Measurements from ENCODE around the gene TERB2.
"Not testable (repeated sequence)": the region's sequence is repeated elsewhere in the genome, so short reads cannot be mapped to it uniquely, and the experiment has no call there.

The TERB2 gene

DNA sequence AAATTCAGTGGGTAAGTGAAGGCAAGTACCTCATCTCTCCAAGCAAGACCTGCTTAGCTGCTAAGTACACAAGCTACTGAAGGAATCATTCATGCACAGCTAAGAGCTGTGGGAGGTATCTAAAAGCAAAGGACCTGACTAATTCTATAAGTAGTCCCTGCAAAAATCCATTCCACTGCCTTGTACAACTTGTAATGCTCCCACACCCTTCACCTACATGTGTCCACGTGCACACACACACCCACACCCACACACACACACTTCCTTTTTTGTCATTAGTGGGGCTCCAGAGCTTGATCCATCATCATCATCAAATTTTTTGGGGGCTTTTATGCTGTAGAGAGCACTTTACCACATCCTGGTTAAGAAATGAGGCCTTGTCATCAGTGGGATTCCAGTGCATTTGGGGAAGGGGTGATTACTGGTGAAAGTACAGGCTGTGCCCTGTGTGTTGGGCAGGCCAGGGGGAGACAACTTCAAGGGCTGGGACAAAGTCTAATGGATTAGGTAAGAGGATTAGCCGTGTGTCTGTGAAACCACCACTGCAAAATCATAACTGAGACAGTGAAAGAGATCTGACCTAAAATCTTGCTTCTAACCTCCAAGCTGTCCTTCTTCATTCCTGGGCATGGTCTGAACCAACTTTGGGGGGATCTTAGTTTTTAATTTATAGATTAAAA is 47.4 kb downstream of the TERB2 start:
- DNase-seq: not testable (repeated sequence)

DNA sequence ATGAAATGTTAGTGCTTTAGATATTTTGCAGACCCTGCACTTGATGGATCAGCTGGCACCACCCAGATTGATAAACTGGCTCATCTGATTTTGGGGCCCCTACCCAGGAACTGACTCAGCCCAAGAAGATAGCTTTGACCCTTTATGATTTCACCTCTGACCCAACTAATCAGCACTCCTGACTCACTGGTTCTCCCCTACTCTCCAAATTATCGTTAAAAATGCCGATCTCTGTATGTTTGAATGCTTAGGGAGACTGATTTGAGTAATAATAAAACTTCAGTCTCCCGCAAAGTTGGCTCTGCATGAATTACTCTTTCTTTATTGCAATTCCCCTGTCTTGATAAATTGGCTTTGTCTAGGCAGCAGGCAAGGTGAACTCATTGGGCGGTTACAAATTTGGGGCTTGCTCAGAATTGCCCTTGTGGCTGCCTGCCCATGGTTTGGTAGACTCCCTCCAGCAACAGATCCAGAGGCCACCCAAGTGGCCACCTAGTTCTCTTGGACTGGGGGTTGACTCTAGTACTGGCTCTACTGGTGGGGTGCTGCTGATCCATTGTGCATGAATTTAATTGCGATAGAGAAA is 48.2 kb downstream of the TERB2 start:
- DNase-seq: not testable (repeated sequence)

DNA sequence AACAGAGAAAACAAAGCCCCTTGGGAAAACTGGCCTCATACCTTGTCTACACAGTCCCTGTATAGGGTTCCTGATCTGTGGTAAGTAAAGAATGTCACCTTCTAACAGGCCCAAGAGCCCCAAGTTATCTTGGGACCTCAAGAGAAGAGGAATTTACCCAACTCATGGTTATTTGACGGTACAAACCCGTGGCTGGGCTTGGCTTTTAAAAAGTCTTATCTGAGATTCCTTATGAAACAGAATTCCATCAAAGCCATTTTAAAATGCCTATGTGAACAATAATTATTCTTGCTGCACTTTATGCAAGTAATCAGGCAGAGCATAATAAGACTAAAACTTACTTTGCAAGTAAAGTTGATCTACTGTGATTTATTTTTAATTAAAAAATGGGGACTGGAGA is 52.6 kb downstream of the TERB2 start:
- no peak for DNase-seq

DNA sequence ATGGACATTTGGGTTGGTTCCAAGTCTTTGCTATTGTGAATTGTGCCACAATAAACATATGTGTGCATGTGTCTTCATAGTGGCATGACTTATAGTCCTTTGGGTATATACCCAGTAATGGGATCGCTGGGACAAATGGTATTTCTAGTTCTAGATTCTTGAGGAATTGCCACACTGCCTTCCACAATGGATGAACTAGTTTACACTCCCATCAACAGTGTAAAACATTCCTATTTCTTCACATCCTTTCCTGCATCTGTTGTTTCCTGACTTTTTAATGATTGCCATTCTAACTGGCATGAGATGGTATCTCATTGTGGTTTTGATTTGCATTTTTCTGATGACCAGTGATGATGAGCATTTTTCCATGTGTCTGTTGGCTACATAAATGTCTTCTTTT is 58.6 kb downstream of the TERB2 start:
- DNase-seq: not testable (repeated sequence)

DNA sequence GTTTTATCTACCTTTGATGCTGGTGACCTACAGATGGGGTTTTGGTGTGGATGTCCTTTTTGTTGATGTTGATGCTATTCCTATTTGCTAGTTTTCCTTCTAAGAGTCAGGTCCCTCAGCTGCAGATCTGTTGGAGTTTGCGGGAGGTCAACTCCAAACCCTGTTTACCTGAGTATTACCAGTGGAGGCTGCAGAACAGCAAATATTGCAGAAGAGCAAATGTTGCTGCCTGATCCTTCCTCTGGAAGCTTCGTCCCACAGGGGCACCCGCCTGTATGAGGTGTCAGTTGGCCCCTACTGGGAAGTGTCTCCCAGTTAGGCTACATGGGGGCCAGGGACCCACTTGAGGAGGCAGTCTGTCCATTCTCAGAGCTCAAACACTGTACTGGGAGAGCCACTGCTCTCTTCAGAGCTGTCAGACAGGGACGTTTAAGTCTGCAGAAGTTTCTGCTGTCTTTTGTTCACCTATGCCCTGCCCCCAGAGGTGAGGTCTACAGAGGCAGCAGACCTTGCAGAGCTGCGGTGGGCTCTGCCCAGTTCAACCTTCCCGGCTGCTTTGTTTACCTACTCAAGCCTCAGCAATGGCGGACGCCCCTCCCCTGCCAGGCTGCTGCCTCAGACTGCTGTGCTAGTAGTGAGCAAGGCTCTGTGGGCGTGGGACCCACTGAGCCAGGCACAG is 63.9 kb downstream of the TERB2 start:
- DNase-seq: not testable (repeated sequence)

DNA sequence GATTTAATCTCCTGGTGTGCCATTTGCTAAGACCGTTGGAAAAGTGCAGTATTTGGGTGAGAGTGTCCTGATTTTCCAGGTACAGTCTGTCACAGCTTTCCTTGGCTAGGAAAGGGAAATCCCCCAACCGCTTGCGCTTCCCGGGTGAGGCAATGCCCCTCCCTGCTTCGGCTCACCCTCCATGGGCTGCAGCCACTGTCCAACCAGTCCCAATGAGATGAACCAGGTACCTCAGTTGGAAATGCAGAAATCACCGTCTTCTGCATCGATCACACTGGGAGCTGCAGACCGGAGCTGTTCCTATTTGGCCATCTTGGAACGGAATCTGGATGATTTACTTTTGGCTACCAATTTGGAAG is 64.4 kb downstream of the TERB2 start:
- DNase-seq: not testable (repeated sequence)

DNA sequence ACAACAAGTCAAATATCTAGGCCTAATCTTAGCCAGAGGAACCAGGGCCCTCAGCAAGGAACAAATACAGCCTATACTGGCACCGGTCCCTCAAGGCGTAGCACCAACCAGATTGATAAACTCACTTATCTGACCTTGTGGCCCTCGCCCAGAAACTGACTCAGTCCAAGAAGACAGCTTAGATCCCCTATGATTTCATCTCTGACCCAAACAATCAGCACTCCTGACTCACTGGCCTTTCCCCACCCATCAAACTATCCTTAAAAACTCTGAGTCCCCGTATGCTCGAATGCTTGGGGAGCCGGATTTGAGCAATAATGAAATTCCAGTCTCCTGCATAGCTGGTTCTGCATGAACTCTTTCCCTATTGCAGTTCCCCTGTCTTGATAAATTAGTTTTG is 64.9 kb downstream of the TERB2 start:
- no peak for DNase-seq

DNA sequence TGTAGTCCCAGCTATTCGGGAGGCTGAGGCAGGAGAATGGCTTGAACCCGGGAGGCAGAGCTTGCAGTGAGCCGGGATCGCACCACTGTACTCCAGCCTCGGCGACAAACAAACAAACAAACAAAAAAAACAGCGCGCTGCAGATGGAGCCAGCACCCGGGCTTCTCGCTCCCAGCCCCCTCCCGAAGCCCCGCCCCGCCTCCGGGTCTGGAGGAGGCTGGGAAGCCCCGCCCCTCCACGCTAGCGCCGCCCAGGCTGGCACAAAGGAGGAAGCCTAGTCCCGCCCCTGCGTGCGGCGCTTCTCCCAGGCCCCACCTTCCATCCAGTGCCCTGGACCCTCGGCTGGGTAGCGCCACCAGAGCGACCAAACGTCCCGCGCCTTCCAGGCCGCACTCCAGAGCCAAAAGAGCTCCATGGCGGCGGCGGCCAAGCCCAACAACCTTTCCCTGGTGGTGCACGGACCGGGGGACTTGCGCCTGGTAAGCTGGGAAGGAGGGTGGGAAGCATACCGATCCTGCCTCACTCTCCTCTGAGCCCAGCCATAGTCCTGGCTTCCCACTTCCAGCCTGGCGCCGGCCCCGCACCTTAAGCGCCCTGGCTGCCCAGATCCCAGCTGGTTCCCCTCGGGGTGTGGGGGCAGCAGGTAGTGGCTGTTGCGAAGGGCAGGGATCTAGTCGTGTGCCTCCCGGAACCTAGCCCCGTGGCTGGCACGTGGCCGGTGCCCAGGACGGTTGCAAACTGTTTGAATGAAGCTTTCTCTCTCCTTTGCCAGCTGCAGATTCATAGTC is 66.6 kb downstream of the TERB2 start, which contains the start of gene SORD:
Gene SORD (plus strand): TSS at position 325 of the 788 bp plus-strand sequence. CDS start 89 bp downstream, at position 414.
- DNase-seq: peak; percentile 94

DNA sequence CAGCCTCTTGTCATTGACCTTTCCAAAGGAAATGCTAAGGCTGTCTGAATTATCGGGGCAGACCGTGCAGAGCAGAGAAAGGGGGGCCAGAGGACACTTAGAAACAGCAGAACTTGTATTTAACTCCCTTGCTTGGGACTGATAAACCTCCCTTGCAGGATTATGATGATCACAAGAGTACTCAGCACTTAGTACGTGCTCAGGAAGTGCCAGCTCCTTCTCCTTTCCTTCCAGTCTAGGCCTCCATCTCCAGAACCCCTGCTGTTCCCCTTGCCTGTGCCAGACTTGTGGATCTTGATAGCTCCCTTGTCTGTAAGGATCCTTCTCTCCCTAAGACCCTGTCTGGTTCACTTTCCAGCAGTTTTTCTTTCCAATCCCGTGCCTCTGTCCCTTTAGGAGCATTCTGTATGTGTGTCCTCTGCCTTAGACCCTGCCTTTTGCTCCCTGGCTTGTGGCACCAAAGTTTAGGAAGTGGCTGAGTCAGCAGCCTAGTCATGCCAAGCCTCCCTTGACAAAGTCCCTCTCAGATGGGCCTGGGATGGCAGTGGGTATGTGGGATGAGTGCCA is 67.3 kb downstream of the TERB2 start:
- no peak for DNase-seq

DNA sequence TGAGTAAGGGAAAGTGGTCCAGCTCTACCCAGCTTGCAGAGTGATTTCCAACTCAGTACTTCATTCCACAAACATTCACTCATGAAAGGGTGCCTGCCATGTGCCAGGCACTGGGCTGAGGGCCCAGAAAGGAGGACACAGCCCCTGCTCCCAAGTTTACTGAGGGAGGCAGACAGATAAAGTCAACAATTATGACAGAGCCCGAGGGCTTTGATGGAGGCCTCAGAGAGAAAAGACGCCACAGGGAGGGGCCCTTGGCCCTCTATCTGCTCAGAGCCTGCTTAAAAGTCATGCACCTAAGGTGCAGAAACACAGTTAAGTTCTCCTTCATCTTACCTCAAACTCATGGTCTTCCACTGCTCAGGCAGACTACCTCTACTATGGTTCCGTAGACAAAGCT is 68.2 kb downstream of the TERB2 start:
- not testable (repeated sequence) for DNase-seq

DNA sequence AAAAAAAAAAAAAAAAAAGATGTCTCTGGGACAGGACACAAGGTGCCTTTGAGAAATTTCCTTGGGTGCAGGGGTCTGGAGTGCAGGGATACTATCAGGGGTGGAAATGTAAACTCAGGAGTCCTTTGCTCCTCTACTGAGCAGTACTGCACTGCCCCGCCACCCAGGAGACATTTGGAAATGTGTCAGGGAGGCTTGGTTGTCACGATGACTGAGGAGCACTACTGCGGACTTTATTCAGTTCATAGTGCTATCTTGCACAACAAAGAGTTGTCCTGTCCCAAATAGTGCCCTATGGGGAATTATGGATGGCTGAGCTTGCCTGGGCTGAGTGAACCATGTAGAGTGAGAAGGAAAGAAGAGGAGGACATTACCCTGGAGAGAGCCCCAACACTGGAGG is 69.1 kb downstream of the TERB2 start:
- not testable (repeated sequence) for DNase-seq

DNA sequence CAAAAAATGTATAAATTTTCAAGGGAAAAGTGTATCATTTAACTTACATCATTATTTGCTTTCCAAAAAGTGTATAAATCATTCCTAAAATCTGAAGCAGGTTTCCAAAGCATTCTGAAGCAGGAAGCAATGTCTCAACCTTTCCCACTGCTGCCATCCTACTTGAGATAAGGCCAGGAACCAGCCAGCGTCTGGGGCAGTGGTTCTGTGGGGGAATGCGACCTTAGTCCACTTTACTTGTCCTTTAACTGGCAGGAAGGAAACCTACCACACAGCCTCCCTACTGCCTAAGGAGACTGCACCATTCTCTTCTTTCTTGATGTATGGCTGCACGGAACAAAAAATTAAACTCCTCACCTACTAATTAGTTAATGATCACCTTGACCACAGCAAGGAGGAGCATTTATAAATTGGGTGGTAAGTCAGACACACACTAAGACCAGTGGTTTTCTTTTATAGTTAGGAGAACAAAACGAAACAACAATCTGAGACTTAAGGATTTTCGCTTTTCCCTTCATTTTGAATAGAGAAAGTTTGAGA is 70.2 kb downstream of the TERB2 start:
- DNase-seq: no peak

DNA sequence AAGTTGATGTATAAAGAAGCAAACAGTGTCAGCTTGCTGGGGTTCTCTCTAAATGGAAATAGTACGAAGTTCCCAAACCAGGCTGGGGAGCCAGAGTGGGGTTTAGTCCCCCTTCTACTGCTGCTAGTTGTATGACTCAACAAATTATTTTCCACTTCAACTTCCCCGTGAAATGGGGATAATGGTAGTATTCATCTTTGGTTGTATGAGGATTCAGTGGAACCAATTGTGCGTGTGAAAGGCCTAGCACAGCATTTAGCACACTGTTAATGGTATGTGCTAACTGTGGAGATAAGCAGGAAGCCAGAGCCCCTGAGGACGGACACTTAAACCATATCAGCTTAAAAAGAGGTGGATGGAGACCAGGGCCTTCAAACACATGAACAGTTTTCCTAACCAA is 70.7 kb downstream of the TERB2 start:
- no peak for DNase-seq

Measured in activated CD8-positive, alpha-beta memory T cell treated with anti-CD3 and anti-CD28 coated beads, Interleukin-2, amount 50 U/mL, for 48 hours (primary cell).